Keratinocyte (primary cell): ENCODE measurements around the gene GNAI1. TPM values are rescaled to one million over a fixed set of nuclear protein-coding genes. Genes with fewer than 3 reads are reported as not detected.

Experiments
- DNase-seq: peaks from one replicate; pipeline ENCODE4 v3.0.0-alpha.2; 2011; ENCODE audit warnings: low read depth, missing footprints, low spot score
- FAIRE-seq: peaks from 2 replicates; lab custom pipeline; 2011; peaks lifted over from hg19 to GRCh38; lab: Jason Lieb, UNC
- H2AFZ ChIP-seq: 2 replicates; pipeline ENCODE4 v1.6.0; 2012; ENCODE audit warnings: low read length, control low read depth, inconsistent platforms; ENCODE audit not compliant: control insufficient read depth
- H3K27ac ChIP-seq: 2 replicates; pipeline ENCODE4 v1.5.1; 2011; ENCODE audit warnings: low read length; ENCODE audit not compliant: control insufficient read depth, insufficient read depth
- H3K27me3 ChIP-seq: 3 replicates; pipeline ENCODE4 v1.6.0; 2011; ENCODE audit warnings: low read length; ENCODE audit not compliant: control insufficient read depth, insufficient read depth; ENCODE audit errors: extremely low read depth
- H3K36me3 ChIP-seq, 2 experiments: 2 replicates in 1 of 2; 3 replicates in 1 of 2; pipeline ENCODE4 v1.5.1; 2011; ENCODE audit warnings: low read length in 2 of 2, mild to moderate bottlenecking in 1 of 2; ENCODE audit not compliant: control insufficient read depth in 2 of 2, insufficient read depth in 2 of 2; ENCODE audit errors: extremely low read depth in 1 of 2
- H3K4me1 ChIP-seq: 3 replicates; pipeline ENCODE4 v1.5.1; 2011; ENCODE audit warnings: low read length; ENCODE audit not compliant: control insufficient read depth, insufficient read depth; ENCODE audit errors: extremely low read depth
- H3K4me2 ChIP-seq: 3 replicates; pipeline ENCODE4 v1.6.0; 2011; ENCODE audit warnings: low read depth, low read length; ENCODE audit not compliant: control insufficient read depth, insufficient read depth; ENCODE audit errors: extremely low read depth
- H3K4me3 ChIP-seq, 3 experiments: fragments of 200-600 bp in 1 of 3; sonication (generic) in 1 of 3; 2 replicates in 2 of 3; 3 replicates in 1 of 3; pipeline ENCODE4 v1.5.1; 2011 to 2016; ENCODE audit warnings: low read length in 3 of 3, mild to moderate bottlenecking in 3 of 3, control low read depth in 2 of 3, inconsistent platforms in 1 of 3, low read depth in 1 of 3, mixed read lengths in 1 of 3, mixed run types in 1 of 3, moderate library complexity in 1 of 3; ENCODE audit not compliant: control insufficient read depth in 2 of 3, insufficient read depth in 2 of 3; ENCODE audit errors: extremely low read depth in 1 of 3
- H3K79me2 ChIP-seq: 2 replicates; pipeline ENCODE4 v1.6.0; 2012; ENCODE audit warnings: low read length; ENCODE audit not compliant: control insufficient read depth, insufficient read depth
- H3K9ac ChIP-seq: 3 replicates; pipeline ENCODE4 v1.6.0; 2011; ENCODE audit warnings: low read length; ENCODE audit not compliant: control insufficient read depth, insufficient read depth; ENCODE audit errors: extremely low read depth
- H3K9me1 ChIP-seq: 3 replicates; pipeline ENCODE4 v1.6.0; 2011; ENCODE audit warnings: low read length; ENCODE audit not compliant: control insufficient read depth, insufficient read depth; ENCODE audit errors: extremely low read depth
- H3K9me3 ChIP-seq: 2 replicates; pipeline ENCODE4 v1.5.1; 2012; ENCODE audit warnings: low read depth, low read length; ENCODE audit not compliant: control insufficient read depth
- H4K20me1 ChIP-seq: 3 replicates; pipeline ENCODE4 v1.6.0; 2011; ENCODE audit warnings: low read length; ENCODE audit not compliant: control insufficient read depth, insufficient read depth; ENCODE audit errors: extremely low read depth
- CTCF ChIP-seq, 3 experiments: IDR thresholded peaks in 1 of 3; conservative IDR thresholded peaks in 1 of 3; optimal IDR thresholded peaks in 1 of 3; 2 replicates in 2 of 3; 3 replicates in 1 of 3; pipeline versions ENCODE3 to v1.5.1; 2011; ENCODE audit warnings: low read length in 3 of 3, mild to moderate bottlenecking in 3 of 3, moderate library complexity in 2 of 3, control low read depth in 1 of 3, inconsistent platforms in 1 of 3; ENCODE audit not compliant: insufficient read depth in 2 of 3; ENCODE audit errors: extremely low read depth in 1 of 3
- EZH2 ChIP-seq: IDR thresholded peaks from one replicate; pipeline ENCODE4 v1.6.1; 2012; ENCODE audit warnings: inconsistent platforms, mild to moderate bottlenecking, low read length, moderate library complexity
- dilution Hi-C: fragments of 300-500 bp; cut with MboI; formaldehyde crosslinking; loops from one replicate; pipeline ENCODE4 v1.7.0; 2020; ENCODE audit warnings: low sequenced_read_pairs; ENCODE audit not compliant: extremely low pct_ligation_motif_present
- polyA plus RNA-seq, 5 experiments: library from polyadenylated mRNA; depleted of rRNA in 3 of 5; stranded (reverse) in 3 of 5; stranded (forward) in 1 of 5; unstranded in 1 of 5; fragments of >200 nt; gene quantifications; 1 replicate in 1 of 5; 2 replicates in 3 of 5; 3 replicates in 1 of 5; pipeline versions ENCODE4 v1.2.1 to v1.2.3, GENCODE V29; 2011 to 2012; ENCODE audit warnings: missing spikeins in 2 of 5, low read depth in 1 of 5, low replicate concordance in 1 of 5

The GNAI1 gene
- polyA plus RNA-seq, 1 donor (not counting 4 experiments of a cell fraction or from before 2014, with no cell fraction given): 84.1 TPM

GRCh38 chr7:80139236-80139635 lies 4.6 kb downstream of the GNAI1 start:
- peak overlapping the region; percentile 45 for H3K9ac ChIP-seq
- no peaks in the 10 kb centered on the region for H3K27me3 ChIP-seq
- H2AFZ ChIP-seq: no peak overlapping the region
- H3K9me1 ChIP-seq: no peaks in the 10 kb centered on the region
- FAIRE-seq: peak; percentile 13
- no peak for DNase-seq
- no peak for TF ChIP-seq CTCF (optimal IDR thresholded peaks at IDR 0.05 in 1 of 3, IDR thresholded peaks at IDR 0.05 in 1 of 3, conservative IDR thresholded peaks at IDR 0.05 in 1 of 3; ENCODE audit: extremely low read depth in 1 of 3, insufficient read depth in 2 of 3, low read length in 3 of 3)
- no peak for TF ChIP-seq EZH2
- H3K4me1 ChIP-seq: peaks cover 38% of the 10 kb centered on the region
- peak overlapping the region; percentile 57 for H3K27ac ChIP-seq
- H3K4me3 ChIP-seq: peak overlapping the region in 2 of 3 experiments; percentile 1 to 47
- peaks cover 91% of the 10 kb centered on the region for H3K79me2 ChIP-seq
- peaks cover 3% of the 10 kb centered on the region for H4K20me1 ChIP-seq
- peak overlapping the region; percentile 88 for H3K4me2 ChIP-seq
- H3K36me3 ChIP-seq: no peaks in the 10 kb centered on the region
- H3K9me3 ChIP-seq: no peaks in the 10 kb centered on the region
- dilution Hi-C loops: no loop called here

GRCh38 chr7:80140388-80140787 lies 5.8 kb downstream of the GNAI1 start:
- peaks cover 98% of the 10 kb centered on the region for H3K79me2 ChIP-seq
- H3K36me3 ChIP-seq: no peaks in the 10 kb centered on the region
- dilution Hi-C loops: no loop called here
- no peaks in the 10 kb centered on the region for H3K9me1 ChIP-seq
- no peak overlapping the region for H3K9ac ChIP-seq
- H3K4me3 ChIP-seq: peak overlapping the region in 2 of 3 experiments; percentile 21 to 39
- no peak overlapping the region for H2AFZ ChIP-seq
- H3K27me3 ChIP-seq: no peaks in the 10 kb centered on the region
- H4K20me1 ChIP-seq: peaks cover 3% of the 10 kb centered on the region
- TF ChIP-seq EZH2 (no peak), CTCF (optimal IDR thresholded peaks at IDR 0.05 in 1 of 3, IDR thresholded peaks at IDR 0.05 in 1 of 3, conservative IDR thresholded peaks at IDR 0.05 in 1 of 3; ENCODE audit: extremely low read depth in 1 of 3, insufficient read depth in 2 of 3, low read length in 3 of 3) (no peak)
- H3K4me2 ChIP-seq: peak overlapping the region; percentile 75
- DNase-seq (peak; percentile 71), FAIRE-seq (peak; percentile 98)
- no peaks in the 10 kb centered on the region for H3K9me3 ChIP-seq
- H3K4me1 ChIP-seq: peaks cover 49% of the 10 kb centered on the region
- peak overlapping the region; percentile 51 for H3K27ac ChIP-seq
